Thyroid gland (tissue), 4 donors: ENCODE measurements around the gene LY6G5B.

Experiments
- POLR2A ChIP-seq, 2 donors: fragments of 450-650 bp; IDR thresholded peaks; one replicate each; pipeline ENCODE4 v1.6.1; 2017; ENCODE audit warnings: antibody characterized with exemption in 2 of 2, mild to moderate bottlenecking in 2 of 2, moderate library complexity in 1 of 2
- TF ChIP-seq, protein P1 (sequence below), 6 experiments: fragments of 200-600 bp in 3 of 6; fragments of 450-650 bp in 3 of 6; sonication (generic) in 3 of 6; IDR thresholded peaks; one replicate each; pipeline ENCODE4 v1.5.1; 2016 to 2019; ENCODE audit warnings: antibody characterized with exemption in 6 of 6, mild to moderate bottlenecking in 2 of 6, inconsistent platforms in 1 of 6, moderate library complexity in 1 of 6

DNA sequence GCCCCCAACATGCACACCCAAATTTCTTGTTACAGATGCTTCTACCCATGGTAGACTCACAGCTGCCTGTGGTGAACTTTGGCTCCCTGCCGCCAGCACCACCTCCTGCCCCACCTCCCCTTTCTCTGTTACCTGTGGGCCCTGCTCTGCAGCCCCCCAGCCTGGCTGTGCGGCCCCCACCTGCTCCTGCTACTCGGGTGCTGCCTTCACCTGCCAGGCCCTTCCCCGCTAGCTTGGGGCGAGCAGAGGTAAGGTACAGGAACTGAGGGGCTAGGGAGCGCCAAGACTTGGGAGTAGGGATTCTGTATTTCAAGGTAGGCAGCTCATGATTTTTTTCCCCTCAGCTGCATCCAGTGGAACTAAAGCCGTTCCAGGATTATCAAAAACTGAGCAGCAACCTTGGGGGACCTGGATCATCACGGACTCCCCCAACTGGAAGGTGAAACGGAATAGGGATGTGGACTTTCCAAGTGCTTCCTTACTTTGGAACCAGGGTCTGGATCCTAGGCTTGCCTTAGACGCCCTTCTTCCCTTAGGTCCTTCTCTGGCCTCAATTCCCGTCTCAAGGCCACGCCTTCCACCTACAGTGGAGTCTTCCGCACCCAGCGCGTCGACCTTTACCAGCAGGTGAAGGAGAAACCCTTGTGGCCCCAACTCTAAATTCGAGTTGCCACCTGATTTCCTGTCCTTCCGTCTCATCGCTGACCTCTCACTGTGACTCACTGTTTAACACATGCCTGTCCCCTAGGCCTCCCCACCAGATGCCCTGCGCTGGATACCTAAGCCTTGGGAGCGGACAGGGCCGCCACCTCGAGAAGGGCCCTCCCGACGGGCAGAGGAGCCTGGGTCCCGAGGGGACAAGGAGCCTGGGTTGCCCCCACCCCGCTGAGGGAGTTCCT is 32.8 kb upstream of the LY6G5B start:
- TF ChIP-seq, protein P1, sequence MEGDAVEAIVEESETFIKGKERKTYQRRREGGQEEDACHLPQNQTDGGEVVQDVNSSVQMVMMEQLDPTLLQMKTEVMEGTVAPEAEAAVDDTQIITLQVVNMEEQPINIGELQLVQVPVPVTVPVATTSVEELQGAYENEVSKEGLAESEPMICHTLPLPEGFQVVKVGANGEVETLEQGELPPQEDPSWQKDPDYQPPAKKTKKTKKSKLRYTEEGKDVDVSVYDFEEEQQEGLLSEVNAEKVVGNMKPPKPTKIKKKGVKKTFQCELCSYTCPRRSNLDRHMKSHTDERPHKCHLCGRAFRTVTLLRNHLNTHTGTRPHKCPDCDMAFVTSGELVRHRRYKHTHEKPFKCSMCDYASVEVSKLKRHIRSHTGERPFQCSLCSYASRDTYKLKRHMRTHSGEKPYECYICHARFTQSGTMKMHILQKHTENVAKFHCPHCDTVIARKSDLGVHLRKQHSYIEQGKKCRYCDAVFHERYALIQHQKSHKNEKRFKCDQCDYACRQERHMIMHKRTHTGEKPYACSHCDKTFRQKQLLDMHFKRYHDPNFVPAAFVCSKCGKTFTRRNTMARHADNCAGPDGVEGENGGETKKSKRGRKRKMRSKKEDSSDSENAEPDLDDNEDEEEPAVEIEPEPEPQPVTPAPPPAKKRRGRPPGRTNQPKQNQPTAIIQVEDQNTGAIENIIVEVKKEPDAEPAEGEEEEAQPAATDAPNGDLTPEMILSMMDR (IDR thresholded peaks at IDR 0.05), result no peak
- TF ChIP-seq POLR2A (IDR thresholded peaks at IDR 0.05), result no peak
